ENCODE data around the gene BBOF1.

- no peak for TF ChIP-seq CTCF (IDR thresholded peaks at IDR 0.05)
- no peak for TF ChIP-seq POLR2A (IDR thresholded peaks at IDR 0.05)
Observed at GRCh38 chr14:74034572-74034971, 15.4 kb downstream of the BBOF1 start.
